AML-193 (cell line): ENCODE results near the gene ZC3HAV1.
"Not testable (repeated sequence)": the region's sequence is repeated elsewhere in the genome, so short reads cannot be mapped to it uniquely, and the experiment has no call there.

Experiments
- DNase-seq, 2 experiments: peaks; one replicate each; lab custom pipeline; 2025; lab: John Stamatoyannopoulos, UW

The ZC3HAV1 gene

DNA sequence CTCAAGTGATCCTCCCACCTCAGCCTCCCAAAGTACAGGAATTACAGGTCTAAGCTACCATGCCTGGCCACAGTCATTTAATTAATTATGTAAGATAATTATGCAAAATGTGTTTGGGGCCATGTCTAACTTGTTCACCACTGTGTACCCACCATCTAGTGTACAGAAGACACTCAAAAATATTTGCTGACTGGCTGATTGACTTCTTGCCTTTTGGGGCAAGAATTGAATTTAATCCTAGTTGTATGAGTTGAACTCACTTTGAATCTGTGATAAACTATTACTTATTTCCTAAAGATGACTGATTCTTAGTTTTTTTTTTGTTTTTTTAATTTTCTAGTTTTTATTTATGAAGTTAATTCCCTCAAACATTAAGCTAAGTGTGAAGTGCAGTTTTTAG lies 57.9 kb downstream of the ZC3HAV1 start:
- no peak for DNase-seq

DNA sequence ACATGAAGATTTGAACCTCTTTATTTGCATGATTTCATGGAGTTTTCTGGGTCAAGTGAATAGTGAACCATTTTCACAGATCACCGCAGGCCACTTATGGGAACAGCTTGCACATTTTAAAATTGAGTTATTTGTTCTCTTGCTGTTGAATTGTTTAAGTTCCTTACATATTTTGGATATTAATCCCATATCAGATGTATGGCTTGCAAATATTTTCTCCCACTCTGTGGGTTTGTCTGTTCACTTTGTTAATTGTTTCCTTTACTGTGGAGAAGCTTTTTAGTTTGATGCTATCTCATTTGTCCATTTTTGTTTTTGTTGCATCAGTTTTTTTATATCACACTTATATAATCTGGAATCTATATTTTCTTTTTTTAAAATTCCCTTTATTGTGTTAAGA lies 59.6 kb downstream of the ZC3HAV1 start:
- no peak for DNase-seq

DNA sequence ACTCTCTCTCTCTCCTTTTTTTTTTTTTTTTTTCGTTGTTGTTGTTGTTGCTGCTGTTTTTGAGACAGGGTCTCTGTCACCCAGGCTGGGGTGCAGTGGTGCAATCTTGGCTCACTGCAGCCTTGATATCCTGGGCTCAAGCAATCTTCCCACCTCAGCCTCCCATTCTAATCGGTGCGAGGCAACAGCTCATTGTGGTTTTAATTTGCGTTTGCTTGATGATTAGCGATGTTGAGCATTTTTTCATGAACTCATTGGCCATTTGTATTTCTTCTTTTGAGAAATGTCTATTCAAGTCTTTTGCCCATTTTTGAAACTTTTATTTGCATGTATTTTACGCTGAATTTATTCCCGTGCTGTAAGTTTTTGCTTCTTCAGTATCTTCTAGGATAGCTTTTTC lies 60.4 kb downstream of the ZC3HAV1 start:
- no peak for DNase-seq

DNA sequence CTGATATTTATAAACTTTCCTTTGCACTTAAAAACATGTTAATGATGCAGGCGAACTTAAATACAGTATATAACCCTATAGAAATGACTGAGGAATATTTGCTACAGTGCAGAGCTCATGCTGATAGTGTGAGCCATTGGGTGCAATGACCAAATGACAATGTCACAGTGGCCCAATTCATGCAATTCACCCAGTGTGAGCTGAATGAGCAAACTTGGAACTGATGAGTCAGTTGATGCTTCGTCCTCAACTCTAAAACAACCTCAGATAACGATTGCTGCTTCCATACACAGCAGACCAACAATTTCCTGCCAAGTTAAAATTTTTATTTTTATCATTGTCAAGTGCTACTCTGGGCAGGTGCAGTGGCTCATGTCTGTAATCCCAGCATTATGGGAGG lies 61.5 kb downstream of the ZC3HAV1 start:
- no peak for DNase-seq

DNA sequence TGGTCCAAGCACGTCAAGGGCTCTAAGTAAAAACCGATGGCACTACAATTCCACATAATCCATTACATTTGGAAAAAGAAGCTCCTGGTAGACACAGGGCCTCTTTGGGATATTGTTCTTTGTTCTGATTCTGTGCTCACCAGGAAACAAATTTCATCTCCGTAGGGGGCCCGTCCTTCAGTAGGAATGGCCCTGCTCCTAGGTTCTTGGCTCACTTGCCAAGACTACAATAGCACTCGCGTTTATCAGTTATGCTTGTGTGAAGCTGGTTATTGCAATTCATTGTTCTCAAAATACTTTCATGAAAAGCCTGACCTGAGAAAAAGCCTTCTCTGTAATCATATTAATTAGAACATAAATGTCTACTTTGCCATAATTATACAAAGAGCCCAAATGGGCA lies 63.4 kb downstream of the ZC3HAV1 start:
- DNase-seq, result no peak

DNA sequence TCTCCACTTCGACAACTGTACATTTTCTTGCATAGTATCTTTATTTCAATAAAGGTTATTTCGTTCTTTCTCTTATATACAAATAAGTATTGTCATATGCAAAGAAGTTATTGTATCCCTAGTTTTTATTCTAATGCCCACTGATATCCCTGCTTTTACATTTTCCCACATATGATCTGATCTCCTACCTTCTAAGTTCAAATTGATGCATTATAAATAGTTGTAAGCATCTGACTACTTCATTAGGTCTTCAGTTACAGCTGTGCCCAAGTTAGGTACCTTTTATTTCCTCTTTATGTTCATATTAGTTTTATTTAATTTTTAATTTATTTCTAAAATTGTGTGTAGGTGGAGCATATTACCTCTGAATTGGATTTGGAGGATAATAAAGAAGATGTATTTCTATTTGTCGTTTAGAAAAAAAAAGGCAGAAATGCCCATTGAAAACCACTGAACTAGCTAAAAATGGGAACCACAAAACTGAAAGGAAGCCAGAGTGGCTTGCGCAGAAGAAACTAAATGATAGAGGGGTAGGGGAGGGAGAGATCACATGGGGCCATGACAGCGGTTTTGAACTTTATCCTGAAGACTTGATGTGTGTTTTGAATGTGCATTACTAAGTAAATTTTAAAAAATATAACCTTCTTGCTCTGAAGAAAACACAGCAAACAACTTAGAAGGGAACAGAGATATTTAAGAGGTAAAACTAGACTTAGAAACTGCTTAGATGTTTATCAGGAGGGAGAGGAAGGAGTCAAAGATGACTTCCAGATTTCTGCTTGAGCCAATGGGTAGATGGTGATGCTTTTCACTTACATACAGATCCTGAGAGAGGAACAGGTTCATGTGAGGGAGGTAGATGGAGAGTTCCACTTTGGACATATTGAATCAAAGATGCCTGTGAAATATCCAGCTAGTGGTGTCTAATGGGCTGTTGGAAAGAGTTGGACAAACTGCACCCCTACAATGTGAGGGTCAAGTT lies 64.4 kb downstream of the ZC3HAV1 start:
- DNase-seq, result peak; percentile 47 to 58

DNA sequence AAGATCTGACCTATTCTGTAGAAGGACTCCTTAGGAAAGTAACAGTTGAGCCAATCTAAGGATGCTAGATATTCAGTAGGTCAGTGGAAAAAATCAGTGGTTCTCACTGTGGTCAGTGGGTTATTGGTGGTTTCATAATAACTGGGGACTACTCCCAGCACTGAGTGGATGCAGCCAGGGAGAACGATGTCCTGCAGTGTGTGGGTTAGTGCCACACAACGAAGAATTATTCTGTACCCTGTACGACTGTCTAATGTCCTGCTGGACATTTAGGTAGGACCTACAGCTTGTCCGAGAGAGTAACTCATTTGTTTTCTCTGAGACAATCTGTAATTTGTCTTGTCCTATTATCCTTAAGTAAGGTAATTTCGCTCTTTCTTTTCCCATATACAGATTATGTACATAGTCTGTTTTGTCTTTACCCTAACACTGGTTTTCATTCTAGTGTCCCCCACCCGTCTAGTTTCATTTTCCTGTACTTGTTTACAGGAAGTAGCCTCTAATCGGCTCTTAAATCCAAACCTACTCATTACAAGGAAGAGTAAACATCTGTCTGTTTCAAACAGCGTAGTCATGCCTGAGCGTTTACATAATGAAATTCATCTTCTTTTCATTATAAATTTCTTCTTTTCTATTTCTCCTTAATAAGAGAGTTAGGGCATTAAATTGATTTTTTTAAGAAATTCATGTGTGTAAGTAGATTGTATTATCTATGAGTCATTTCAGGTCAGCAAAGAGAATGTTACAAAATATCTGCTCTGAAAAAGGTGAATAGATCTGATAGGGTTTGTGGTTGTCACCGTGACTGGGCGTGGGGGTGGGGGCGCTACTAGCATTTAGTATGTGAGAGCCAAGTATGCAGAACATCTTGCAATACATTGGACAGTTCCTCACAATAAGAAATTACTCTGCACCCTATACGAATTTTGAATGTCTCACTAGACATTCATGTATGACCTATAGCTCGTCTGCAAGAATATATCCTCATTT lies 65.4 kb downstream of the ZC3HAV1 start:
- DNase-seq, result no peak

DNA sequence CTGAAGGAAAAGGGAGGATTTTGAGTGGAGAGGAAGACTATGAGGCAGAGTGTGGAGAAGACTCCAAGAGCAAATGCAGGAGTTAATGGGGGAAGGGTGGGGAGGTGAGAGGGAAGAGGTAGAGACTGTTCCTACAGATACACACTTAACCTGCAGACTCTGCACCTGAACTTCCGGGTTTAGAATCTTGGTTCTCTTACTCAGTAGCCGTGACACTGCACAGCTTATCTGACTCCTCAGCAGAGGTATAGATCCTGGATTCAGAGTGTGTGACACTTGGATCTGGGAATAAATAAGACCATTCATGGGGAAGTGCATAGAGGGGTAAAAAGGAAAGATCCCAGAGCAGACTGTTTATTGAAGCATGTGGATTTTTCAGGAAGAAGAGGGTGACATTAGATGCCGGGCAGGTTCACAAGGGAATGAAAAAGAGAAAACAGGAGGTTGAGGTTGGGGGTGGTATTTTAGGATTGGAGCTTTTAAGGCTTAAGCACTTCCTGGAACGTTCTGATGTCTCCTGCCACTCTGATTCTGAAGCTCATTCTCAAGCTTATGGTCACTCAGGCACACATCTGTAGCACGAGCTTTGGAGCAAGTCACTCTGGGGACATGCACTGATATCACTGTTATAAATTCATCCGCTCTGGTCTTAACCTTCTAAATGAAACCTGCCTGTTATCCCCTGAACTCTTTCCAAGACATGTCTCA lies 68.0 kb downstream of the ZC3HAV1 start:
- DNase-seq, result no peak

DNA sequence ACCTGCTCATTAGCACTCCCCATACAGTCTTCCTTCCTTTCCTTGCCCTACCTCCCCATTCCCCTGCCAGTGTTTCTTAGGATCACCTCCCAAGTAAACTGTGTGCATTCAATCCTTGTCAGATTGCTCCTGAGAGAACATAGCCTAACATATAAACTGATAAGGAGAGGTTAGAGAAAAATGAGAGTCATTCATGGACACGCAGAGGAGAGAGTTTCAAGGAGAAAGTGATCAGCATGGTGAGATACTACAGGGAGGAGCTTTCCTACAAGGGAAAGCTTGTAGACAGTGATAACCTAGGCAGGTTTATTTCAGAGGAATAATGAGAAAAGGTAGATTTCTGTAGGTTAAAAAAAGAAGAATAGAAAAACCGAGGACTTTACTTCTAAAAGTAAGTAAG lies 70.8 kb downstream of the ZC3HAV1 start:
- no peak for DNase-seq

DNA sequence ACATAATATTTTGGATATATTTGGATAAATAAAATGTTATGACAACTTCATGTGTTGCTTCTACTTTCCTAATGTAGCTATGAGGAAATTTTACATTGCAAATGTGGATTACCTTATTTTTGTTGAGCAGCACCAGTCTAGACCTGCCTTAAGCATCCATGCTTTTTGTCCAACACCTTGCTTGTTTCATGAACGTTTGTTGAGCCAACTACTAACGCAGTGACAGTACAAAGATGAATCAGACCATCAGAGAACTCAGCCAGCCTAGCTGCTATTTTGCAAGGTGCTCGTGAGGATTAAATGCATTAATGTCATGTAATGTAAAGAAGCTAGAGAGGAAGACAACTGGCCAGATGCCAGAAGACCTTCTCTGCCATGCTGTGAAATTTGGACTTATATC lies 72.6 kb downstream of the ZC3HAV1 start:
- DNase-seq, result no peak

DNA sequence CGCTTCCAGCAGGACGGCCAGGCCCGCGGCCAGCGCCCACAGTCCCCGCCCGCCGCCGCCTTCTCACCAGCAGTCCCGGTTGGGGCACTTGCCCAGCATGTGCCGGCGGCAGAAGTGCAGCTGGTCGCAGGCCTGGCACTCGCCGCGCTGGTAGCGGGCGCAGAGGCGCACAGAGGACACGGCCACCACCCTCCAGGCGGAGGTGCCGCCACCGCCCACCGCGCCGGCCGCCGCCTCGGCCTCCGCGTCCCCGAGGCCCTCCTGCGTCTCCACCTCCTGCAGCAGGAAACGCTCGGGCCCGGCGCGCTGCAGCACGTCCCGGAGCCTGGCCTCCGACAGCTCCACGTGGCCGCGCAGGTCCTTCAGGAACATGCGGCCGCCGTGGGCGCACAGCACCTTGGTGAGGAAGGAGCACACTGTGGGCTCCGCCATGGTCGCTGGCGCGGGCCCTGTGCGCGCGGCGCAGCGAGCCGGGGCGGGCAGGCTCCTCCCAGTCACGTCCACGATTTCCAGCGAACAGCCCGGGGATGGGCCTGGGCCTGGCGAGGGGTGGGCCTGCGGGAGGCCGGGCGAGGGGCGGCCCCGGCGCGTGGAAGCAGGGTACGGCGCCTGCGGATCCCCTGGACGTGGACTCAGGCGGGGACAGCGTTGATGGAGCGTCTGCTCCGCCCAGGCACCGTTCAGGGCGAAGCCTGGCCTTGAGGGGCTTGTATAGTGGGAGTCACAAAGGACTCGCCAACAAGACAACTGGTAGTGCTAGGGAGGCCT lies 73.8 kb downstream of the ZC3HAV1 start, which contains the start of gene ZC3HAV1L:
TSS of gene ZC3HAV1L (minus strand) at position 457 of the 768 bp plus-strand sequence. CDS start at position 432, 25 bp downstream.
- DNase-seq, result peak; percentile 34

DNA sequence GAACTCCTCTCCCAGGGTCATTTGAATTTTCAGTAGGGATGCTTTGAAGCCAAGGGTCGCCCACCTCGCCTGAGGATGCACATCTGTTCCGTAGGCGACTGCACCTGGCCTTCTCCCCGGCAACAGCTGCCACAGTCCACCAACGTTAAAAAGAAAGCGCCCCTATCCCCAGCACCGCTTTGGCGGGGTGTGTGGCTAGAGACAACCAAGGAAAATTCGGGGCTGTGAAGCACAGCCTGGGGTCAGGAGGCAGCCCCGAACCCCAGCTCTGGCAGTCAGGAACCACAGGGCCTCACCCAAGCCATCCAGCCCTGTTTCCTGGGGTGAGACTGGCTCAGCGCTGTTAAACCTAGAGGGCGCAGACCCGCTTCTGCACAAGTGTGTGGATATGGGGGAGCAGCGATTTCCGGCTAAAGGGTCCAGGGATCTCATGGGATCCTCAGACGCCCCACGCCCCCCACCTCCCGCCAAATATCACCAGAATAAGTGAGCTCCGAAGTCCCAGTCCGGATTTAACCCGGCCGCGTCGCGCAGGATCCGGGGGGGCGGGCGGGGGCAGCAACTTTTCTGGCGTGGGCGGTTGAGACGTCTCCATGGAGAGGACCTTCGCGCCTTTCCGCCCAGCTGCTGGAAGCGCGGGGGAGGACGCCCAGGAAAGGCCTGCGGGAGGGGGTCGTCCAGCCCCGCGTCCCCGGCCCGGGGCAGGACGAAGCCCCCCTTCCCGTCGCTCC lies 74.5 kb downstream of the ZC3HAV1 start:
- DNase-seq, result peak in 1 of 2 experiments; percentile 13

DNA sequence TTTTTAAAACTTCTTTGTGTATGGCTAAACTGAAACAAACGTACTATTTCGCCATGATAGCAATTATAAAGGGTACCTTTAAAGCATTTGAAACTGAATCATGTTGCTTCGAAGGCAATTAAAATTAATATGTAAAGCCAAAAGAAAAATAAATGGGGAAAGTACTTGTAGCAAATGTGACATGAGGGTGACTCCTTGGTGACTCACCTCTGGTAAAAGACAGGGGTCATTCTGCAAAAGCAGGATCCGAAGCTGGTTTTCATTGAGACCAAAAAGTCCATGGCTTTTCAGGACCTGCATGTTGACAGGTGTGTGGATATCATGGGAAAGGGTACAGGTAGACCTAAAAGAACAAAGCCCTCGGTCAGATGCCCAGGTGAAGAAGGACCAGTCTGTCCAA lies 75.2 kb downstream of the ZC3HAV1 start:
- DNase-seq, result no peak

DNA sequence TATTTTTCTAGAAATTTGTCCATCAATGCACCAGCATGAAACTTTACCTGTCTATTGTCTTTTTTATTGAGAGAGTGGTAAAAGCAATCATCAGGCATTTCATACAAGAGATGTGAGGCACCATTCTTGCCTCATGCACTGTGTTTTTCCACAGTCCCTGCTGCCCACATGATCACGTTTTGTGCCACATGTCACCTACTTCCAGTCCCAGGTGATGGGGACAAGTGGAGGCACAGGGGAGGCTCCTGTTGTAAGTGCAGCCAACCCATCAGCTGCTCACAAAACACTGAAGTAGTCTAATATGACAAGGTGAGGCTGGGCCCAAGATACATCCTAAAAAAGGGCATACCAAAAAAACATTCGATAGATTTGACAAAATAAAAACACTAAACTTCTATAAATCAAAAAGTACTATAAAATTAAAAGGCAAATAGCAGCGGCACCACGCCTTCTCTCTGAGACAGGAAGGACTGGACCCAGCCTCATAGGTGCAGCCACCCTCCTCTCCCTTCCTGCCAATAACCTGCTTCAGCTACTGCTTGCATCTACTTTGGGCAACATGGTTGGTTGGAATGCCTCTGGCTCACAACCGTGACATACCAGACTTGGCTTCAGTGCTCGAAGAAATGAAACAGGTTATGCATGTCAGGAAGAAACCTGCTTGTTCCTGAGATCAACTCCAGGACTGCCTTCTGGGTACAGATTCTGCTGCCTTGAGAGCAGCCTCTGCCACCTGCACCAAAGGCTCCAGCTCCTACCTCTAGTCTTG lies 76.0 kb downstream of the ZC3HAV1 start:
- DNase-seq, result no peak

DNA sequence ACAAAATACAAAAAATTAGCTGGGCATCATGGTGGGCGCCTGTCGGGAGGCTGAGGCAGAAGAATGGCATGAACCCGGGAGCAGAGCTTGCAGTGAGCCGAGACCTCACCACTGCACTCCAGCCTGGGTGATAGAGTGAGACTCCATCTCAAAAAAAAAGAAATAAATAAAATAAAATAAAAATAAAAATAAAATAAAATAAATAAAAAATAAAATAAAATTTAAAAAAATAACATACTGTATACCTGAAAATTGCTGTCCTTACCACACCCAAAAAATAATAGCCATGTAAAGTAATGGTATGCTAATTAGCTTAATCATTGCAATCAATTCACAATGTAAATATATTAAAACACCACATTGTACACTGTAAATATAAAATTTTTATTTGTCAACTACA lies 77.0 kb downstream of the ZC3HAV1 start:
- no peak for DNase-seq

DNA sequence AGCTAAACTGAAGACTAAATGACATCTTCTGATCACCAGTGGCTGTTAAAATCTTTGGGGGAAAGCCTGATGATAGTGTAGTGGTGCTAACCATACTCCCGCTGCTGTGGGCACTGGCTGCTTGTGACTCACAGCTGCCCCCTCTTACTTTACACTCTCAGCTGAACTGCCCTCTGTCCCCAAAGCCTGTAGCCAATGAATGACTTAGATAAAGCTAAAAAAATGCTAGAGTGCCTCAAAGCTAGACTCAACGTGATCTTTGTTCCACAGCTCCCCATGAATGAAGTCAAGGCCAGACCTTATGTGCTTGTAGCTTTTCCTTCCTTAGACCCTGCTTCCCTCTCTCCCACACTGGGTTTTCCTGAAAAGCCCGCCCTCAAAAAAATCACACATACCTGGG lies 80.2 kb downstream of the ZC3HAV1 start:
- no peak for DNase-seq

DNA sequence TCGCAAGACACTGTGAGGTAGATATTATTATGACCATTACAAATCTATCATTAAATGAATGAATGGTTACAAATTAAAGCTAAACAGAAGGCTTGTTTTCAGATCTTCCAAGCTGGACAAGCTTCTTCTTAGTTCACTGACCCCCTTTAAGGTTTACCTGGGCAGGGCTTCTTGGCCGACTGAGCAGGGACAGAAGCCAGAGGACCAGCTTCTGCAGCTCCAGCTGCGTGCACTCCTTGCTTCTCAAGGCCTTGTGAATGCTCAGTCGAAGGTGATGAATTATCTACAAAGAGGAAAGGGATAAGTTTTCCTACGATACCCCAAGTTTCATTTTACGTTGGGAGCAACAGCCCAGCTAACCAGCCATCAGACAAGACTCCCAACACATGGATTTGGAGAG lies 83.0 kb downstream of the ZC3HAV1 start:
- DNase-seq, result no peak

DNA sequence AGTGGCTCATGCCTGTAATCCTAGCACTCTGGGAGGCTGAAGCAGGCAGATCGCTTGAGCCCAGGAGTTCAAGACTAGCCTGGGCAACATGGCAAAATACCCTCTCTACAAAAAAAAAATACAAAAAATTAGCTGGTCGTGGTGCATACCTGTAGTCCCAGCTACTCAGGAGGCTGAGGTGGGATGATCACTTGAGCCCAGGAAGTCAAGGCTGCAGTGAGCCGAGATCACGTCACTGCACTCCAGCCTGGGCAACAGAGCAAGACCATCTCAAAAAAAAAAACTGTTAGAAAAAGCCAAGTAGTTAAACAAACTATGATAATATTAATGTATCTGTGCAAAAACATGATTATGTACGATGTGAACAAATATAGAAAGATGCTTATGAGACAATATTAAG lies 83.7 kb downstream of the ZC3HAV1 start:
- not testable (repeated sequence) for DNase-seq

DNA sequence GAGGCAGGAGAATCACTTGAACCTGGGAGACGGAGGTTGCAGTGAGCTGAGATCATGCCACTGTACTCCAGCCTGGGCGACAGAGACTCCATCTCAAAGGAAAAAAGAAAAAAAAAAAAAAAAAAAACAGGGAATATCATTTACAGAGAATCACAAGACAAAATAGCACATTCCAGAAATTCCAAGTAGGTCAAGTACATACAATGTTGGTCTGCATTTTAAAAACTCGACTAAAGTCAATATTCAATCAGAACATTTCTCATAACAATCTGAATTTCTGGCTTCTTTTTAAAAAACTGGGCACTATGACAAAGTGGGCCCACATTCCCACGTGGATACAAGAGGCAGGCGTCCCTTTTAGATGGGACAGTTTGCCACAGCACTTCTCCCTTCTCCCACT lies 86.4 kb downstream of the ZC3HAV1 start:
- no peak for DNase-seq

DNA sequence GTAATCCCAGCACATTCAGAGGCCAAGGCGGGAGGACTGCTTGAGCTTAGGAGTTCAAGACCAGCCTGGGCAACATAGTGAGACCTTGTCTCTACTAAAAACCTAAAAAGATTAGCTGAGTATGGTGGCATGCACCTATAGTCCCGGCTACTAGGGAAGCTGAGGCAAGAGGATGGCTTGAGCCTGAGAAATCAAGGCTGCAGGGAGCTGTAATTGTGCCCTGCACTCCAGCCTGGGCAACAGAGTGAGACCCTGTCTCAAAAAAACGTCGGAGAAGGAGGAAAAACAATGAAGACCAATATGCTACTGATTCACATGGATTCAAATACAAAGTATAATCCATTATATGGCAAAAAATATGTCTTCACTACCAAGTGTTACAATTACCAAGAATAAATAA lies 87.2 kb downstream of the ZC3HAV1 start:
- DNase-seq, result no peak
